ENCODE measurements around the gene GPR35. TPM values are rescaled to one million over a fixed set of nuclear protein-coding genes. Genes with fewer than 3 reads are reported as not detected.
"Not testable (repeated sequence)": the region's sequence is repeated elsewhere in the genome, so short reads cannot be mapped to it uniquely, and the experiment has no call there.

Gene GPR35
- polyA plus RNA-seq, 1 of the 3 experiments (the other 2 are of a cell fraction): 1.2 TPM

- TF ChIP-seq, protein P1, sequence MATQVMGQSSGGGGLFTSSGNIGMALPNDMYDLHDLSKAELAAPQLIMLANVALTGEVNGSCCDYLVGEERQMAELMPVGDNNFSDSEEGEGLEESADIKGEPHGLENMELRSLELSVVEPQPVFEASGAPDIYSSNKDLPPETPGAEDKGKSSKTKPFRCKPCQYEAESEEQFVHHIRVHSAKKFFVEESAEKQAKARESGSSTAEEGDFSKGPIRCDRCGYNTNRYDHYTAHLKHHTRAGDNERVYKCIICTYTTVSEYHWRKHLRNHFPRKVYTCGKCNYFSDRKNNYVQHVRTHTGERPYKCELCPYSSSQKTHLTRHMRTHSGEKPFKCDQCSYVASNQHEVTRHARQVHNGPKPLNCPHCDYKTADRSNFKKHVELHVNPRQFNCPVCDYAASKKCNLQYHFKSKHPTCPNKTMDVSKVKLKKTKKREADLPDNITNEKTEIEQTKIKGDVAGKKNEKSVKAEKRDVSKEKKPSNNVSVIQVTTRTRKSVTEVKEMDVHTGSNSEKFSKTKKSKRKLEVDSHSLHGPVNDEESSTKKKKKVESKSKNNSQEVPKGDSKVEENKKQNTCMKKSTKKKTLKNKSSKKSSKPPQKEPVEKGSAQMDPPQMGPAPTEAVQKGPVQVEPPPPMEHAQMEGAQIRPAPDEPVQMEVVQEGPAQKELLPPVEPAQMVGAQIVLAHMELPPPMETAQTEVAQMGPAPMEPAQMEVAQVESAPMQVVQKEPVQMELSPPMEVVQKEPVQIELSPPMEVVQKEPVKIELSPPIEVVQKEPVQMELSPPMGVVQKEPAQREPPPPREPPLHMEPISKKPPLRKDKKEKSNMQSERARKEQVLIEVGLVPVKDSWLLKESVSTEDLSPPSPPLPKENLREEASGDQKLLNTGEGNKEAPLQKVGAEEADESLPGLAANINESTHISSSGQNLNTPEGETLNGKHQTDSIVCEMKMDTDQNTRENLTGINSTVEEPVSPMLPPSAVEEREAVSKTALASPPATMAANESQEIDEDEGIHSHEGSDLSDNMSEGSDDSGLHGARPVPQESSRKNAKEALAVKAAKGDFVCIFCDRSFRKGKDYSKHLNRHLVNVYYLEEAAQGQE (IDR thresholded peaks at IDR 0.05; ENCODE audit: low read depth, low read length): no peak
- TF ChIP-seq ZBTB33 (IDR thresholded peaks at IDR 0.05; ENCODE audit: borderline replicate concordance, low read depth): no peak
Observed at GRCh38 chr2:240615396-240615795, 9.9 kb upstream of the GPR35 start (continued).

DNA sequence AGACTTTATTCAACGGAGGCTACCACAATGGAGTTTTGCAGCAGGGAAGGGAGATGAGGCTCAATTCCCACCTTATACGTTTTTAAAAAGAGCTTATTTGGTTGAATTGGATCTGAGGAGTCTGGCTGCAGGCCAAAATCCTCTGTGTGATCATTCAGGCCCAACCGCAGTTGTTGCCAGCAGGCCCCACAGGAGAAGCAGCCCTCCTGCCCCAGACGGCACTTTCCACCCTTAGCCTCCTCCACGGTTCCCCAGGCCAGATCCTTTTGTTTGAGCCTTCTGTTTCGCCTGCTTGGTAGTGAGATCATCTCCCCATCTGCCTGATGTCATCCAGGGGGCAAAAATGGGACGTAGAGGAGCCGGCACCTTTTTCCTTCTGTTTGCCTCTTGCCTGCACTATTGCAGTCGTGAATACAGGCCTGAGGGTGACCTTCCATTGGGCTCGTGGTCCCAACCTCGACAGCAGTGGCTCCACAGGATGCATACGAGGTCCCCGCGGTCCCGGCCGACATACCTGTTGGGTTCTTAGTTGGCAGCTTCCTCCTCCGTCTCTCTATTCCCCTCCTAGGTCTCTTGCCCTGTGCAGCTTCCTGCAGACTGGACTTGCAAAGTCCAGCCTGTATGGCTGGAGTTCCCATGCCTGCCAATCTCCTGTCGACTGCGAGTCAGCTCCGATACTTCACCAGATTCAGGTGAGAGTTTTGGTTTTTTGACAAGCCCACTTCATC, 9.3 kb upstream of the GPR35 start:
- no peak overlapping the region for H2AFZ ChIP-seq (ENCODE audit: low read depth)
- H3K79me2 ChIP-seq (ENCODE audit: insufficient read depth): no peaks in the 10 kb centered on the region
- H3K27ac ChIP-seq (ENCODE audit: low read depth in 2 of 2, low read length in 1 of 2): peak overlapping the region in 1 of 2 experiments; percentile 73; a peak in 2 of 4 replicates
- H4K20me1 ChIP-seq (ENCODE audit: insufficient read depth): no peaks in the 10 kb centered on the region
- TF ChIP-seq, protein P2, sequence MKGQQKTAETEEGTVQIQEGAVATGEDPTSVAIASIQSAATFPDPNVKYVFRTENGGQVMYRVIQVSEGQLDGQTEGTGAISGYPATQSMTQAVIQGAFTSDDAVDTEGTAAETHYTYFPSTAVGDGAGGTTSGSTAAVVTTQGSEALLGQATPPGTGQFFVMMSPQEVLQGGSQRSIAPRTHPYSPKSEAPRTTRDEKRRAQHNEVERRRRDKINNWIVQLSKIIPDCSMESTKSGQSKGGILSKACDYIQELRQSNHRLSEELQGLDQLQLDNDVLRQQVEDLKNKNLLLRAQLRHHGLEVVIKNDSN (IDR thresholded peaks at IDR 0.05; ENCODE audit: borderline replicate concordance, low read depth): no peak
- TF ChIP-seq SIN3A (IDR thresholded peaks at IDR 0.05; ENCODE audit: borderline replicate concordance, low read depth, low read length) (no peak), ZBTB33 (IDR thresholded peaks at IDR 0.05; ENCODE audit: borderline replicate concordance, low read depth) (no peak), MEF2A (IDR thresholded peaks at IDR 0.05; ENCODE audit: borderline replicate concordance, low read depth) (no peak), EP300 (IDR thresholded peaks at IDR 0.05; ENCODE audit: borderline replicate concordance in 1 of 2, low read depth in 1 of 2, low read length in 1 of 2) (no peak)
- H3K4me2 ChIP-seq: no peak overlapping the region
- H3K9me3 ChIP-seq: no peaks in the 10 kb centered on the region
- H3K4me3 ChIP-seq (ENCODE audit: low read depth in 2 of 2, low read length in 1 of 2): no peak overlapping the region
- no peak overlapping the region for H3K9ac ChIP-seq
- H3F3A ChIP-seq (replicated peaks; ENCODE audit: insufficient read depth): no peaks in the 10 kb centered on the region
- POLR2A ChIA-PET: no interaction called here
- H3K27me3 ChIP-seq (ENCODE audit: insufficient read depth): no peaks in the 10 kb centered on the region
- peaks cover 0 to 14% of the 10 kb centered on the region in 2 experiments; a peak in 2 of 4 replicates for H3K4me1 ChIP-seq (ENCODE audit: control insufficient read depth in 1 of 2, insufficient read depth in 2 of 2, low read depth in 1 of 2, low read length in 1 of 2)
- CTCF ChIA-PET: interaction anchor here (1.6 kb wide), 1 partner anchor 12 kb away, joined by 8 read pairs; no protein-coding TSS in a partner anchor
- no peaks in the 10 kb centered on the region for H3K36me3 ChIP-seq (replicated peaks in 1 of 2; ENCODE audit: control insufficient read depth in 1 of 2, insufficient read depth in 2 of 2, low read length in 1 of 2)
- no peaks in the 10 kb centered on the region for H3K9me2 ChIP-seq
- DNase-seq: peak; percentile 59
- WGBS (ENCODE audit: low lambda C conversion rate): 57% methylated on average over 19 of the region's 20 CpGs

- H3K9me2 ChIP-seq; H3K27ac ChIP-seq (ENCODE audit: low read depth in 2 of 2, low read length in 1 of 2); POLR2A ChIA-PET; H3F3A ChIP-seq (replicated peaks; ENCODE audit: insufficient read depth); H3K27me3 ChIP-seq (ENCODE audit: insufficient read depth); H2AFZ ChIP-seq (ENCODE audit: low read depth); H3K4me3 ChIP-seq (ENCODE audit: low read depth in 2 of 2, low read length in 1 of 2); H3K79me2 ChIP-seq (ENCODE audit: insufficient read depth); H3K9ac ChIP-seq; H3K9me3 ChIP-seq; H4K20me1 ChIP-seq (ENCODE audit: insufficient read depth); H3K4me2 ChIP-seq; H3K36me3 ChIP-seq (replicated peaks in 1 of 2; ENCODE audit: control insufficient read depth in 1 of 2, insufficient read depth in 2 of 2, low read length in 1 of 2); DNase-seq: not testable (repeated sequence)
- CTCF ChIA-PET: interaction anchor here (1.6 kb wide), 1 partner anchor 13 kb away, joined by 8 read pairs; no protein-coding TSS in a partner anchor
- WGBS (ENCODE audit: low lambda C conversion rate): 29% methylated on average over 4 of the region's 5 CpGs
- H3K4me1 ChIP-seq (ENCODE audit: control insufficient read depth in 1 of 2, insufficient read depth in 2 of 2, low read depth in 1 of 2, low read length in 1 of 2): peaks cover 0 to 17% of the 10 kb centered on the region in 2 experiments; a peak in 2 of 4 replicates
Observed at GRCh38 chr2:240616860-240617666, 8.2 kb upstream of the GPR35 start.

All from SK-N-SH (cell line).